SU-DHL-6 (cell line): ENCODE results near the gene BLOC1S5.

Source experiments
- EZH2phosphoT487 ChIP-seq: fragments of 200-600 bp; sonication (generic), shearing (Covaris generic); conservative IDR thresholded peaks from 2 replicates; pipeline ENCODE4 v1.6.1; 2018; ENCODE audit warnings: mild to moderate bottlenecking, antibody characterized with exemption, low read length, moderate library complexity, mixed read lengths
- TF ChIP-seq, protein P1 (sequence below): fragments of 200-600 bp; sonication (generic); IDR thresholded peaks from one replicate; pipeline ENCODE4 v1.5.1; 2017; ENCODE audit warnings: antibody characterized with exemption, mild to moderate bottlenecking, low read length, moderate library complexity; ENCODE audit not compliant: insufficient read depth, poor library complexity, severe bottlenecking

DNA sequence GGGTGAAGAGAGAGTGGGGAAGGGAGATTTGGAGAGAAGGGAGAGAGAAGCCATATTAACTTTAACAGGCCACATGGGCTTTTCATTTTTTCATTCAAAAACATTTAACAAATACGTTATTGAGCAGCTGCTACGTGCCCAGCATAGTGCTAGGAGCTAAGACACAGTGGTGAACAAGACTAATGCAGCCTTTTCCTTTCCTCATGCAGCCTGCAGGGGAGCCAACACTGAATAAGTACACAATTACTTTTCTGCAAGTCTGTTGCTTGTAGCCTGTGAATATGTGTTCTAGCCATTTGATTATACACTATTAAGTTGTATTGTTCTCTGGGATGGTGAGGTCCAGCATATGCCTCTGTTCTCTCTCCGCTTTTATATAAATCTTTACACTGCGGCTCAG, 1.9 kb upstream of the BLOC1S5 start:
- TF ChIP-seq, protein P1, sequence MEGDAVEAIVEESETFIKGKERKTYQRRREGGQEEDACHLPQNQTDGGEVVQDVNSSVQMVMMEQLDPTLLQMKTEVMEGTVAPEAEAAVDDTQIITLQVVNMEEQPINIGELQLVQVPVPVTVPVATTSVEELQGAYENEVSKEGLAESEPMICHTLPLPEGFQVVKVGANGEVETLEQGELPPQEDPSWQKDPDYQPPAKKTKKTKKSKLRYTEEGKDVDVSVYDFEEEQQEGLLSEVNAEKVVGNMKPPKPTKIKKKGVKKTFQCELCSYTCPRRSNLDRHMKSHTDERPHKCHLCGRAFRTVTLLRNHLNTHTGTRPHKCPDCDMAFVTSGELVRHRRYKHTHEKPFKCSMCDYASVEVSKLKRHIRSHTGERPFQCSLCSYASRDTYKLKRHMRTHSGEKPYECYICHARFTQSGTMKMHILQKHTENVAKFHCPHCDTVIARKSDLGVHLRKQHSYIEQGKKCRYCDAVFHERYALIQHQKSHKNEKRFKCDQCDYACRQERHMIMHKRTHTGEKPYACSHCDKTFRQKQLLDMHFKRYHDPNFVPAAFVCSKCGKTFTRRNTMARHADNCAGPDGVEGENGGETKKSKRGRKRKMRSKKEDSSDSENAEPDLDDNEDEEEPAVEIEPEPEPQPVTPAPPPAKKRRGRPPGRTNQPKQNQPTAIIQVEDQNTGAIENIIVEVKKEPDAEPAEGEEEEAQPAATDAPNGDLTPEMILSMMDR: no peak
- TF ChIP-seq EZH2phosphoT487: no peak
